ENCODE results near the gene GSTM5. TPM values are rescaled to one million over a fixed set of nuclear protein-coding genes. Genes with fewer than 3 reads are reported as not detected.

The GSTM5 gene
- total RNA-seq, 1 donor from 2014 or later, result not detected

DNA sequence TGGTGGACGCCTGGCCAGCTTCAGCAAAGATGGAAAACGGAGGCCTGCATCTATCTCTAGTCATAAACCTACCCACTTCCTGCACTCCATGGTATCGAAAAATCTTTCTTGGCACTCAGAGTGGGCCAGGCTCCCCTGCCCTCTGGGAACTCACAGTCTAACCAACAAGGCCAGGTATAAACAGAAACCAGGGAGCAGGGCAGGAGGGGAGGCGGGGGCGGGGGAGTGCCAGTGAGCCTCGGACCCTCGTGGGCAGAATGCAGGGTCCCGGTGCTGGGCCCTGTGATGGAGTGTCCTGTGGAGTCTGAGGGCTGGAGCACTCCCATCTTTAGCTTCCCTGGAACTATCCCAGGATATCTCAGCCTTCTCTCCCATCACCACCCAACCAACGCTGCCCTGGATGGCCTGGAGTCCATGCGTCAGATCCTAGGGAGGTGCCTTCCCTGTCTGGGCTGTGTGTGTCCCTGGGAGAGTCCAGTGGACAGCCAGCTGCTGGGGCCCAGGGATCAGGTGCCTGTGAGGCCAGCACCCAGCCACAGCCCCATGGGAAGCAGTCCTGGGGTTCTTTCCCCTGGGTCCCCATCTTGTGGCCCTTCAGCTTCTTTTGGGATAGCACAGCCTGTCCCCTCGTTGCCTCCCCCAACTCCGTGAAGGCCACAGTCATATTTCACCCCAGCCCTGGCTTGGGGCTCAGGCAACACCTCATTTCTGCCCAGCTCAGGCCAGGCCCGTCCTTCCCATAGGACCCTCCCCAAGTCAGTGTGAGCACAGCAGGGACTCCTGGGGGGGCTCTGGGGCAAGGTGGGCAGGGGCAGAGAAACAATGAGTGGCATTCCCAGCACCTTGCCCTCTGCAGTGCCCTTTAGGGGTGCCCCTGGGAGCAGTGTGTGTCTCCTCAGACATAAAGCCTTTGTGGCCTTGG is 52.8 kb downstream of the GSTM5 start:
- Mint-ChIP-seq H3K27ac (ENCODE audit: unreplicated experiment) (no peak overlapping the region), H3K4me1 (ENCODE audit: low read depth, unreplicated experiment) (peaks cover 11% of the 10 kb centered on the region), H3K4me3 (ENCODE audit: unreplicated experiment) (no peak overlapping the region), H3K36me3 (ENCODE audit: low read depth, unreplicated experiment) (peaks cover 7% of the 10 kb centered on the region), H3K27me3 (ENCODE audit: low read depth, unreplicated experiment) (peaks cover 34% of the 10 kb centered on the region), H3K9me3 (ENCODE audit: unreplicated experiment) (peaks cover 2% of the 10 kb centered on the region)
- Histone ChIP-seq H3K9ac (ENCODE audit: low read length) (no peak overlapping the region), H4K20me1 (ENCODE audit: insufficient read depth, low read length) (no peaks in the 10 kb centered on the region), H3K4me3 (ENCODE audit: insufficient read depth, low read depth, low read length) (no peak overlapping the region), H3K27me3 (ENCODE audit: insufficient read depth, low read length) (no peaks in the 10 kb centered on the region), H3K4me2 (ENCODE audit: low read length) (no peak overlapping the region), H3K27ac (ENCODE audit: low read depth, low read length) (no peak overlapping the region), H2AFZ (ENCODE audit: low read depth, low read length) (no peak overlapping the region), H3K79me2 (ENCODE audit: insufficient read depth, low read length) (no peaks in the 10 kb centered on the region), H3K4me1 (ENCODE audit: insufficient read depth, low read length) (peaks cover 14% of the 10 kb centered on the region), H3K9me3 (ENCODE audit: insufficient read depth, low read depth, low read length) (no peaks in the 10 kb centered on the region), H3K36me3 (ENCODE audit: insufficient read depth, low read length) (no peaks in the 10 kb centered on the region)
- DNase-seq (ENCODE audit: low read depth) (no peak), FAIRE-seq (no peak)
- no peak for TF ChIP-seq EZH2 (IDR thresholded peaks at IDR 0.05; ENCODE audit: insufficient read depth, low read length)
- TF ChIP-seq, protein P1, sequence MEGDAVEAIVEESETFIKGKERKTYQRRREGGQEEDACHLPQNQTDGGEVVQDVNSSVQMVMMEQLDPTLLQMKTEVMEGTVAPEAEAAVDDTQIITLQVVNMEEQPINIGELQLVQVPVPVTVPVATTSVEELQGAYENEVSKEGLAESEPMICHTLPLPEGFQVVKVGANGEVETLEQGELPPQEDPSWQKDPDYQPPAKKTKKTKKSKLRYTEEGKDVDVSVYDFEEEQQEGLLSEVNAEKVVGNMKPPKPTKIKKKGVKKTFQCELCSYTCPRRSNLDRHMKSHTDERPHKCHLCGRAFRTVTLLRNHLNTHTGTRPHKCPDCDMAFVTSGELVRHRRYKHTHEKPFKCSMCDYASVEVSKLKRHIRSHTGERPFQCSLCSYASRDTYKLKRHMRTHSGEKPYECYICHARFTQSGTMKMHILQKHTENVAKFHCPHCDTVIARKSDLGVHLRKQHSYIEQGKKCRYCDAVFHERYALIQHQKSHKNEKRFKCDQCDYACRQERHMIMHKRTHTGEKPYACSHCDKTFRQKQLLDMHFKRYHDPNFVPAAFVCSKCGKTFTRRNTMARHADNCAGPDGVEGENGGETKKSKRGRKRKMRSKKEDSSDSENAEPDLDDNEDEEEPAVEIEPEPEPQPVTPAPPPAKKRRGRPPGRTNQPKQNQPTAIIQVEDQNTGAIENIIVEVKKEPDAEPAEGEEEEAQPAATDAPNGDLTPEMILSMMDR (IDR thresholded peaks at IDR 0.05; ENCODE audit: insufficient read depth, low read depth, low read length), result no peak

DNA sequence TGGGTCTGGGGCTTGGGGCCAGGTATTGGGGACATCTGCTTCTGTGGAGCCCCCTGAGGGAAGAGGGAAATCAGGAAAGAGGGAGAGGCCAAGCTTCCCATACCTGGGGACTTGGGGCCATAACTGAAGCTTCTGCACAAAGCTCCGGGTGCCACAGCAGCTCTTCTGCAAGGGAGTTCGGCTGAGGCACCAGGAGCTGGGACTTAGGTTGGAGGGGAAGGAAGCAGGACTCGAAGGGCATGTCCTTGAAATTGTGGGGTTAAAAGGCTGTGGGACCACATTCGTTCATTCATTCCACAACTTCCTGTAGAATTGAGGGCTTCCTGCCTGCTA is 53.4 kb downstream of the GSTM5 start:
- H3K79me2 ChIP-seq (ENCODE audit: insufficient read depth, low read length), result no peaks in the 10 kb centered on the region
- no peaks in the 10 kb centered on the region for H3K36me3 ChIP-seq (ENCODE audit: insufficient read depth, low read length)
- Mint-ChIP-seq H3K4me3 (ENCODE audit: unreplicated experiment) (no peak overlapping the region), H3K9me3 (ENCODE audit: unreplicated experiment) (peaks cover 2% of the 10 kb centered on the region), H3K27me3 (ENCODE audit: low read depth, unreplicated experiment) (peaks cover 31% of the 10 kb centered on the region), H3K36me3 (ENCODE audit: low read depth, unreplicated experiment) (peaks cover 7% of the 10 kb centered on the region), H3K27ac (ENCODE audit: unreplicated experiment) (no peak overlapping the region), H3K4me1 (ENCODE audit: low read depth, unreplicated experiment) (peaks cover 11% of the 10 kb centered on the region)
- H2AFZ ChIP-seq (ENCODE audit: low read depth, low read length), result no peak overlapping the region
- H3K4me3 ChIP-seq (ENCODE audit: insufficient read depth, low read depth, low read length), result no peak overlapping the region
- no peaks in the 10 kb centered on the region for H3K27me3 ChIP-seq (ENCODE audit: insufficient read depth, low read length)
- H3K4me2 ChIP-seq (ENCODE audit: low read length), result no peak overlapping the region
- DNase-seq (ENCODE audit: low read depth) (no peak), FAIRE-seq (no peak)
- H3K27ac ChIP-seq (ENCODE audit: low read depth, low read length), result no peak overlapping the region
- H4K20me1 ChIP-seq (ENCODE audit: insufficient read depth, low read length), result no peaks in the 10 kb centered on the region
- TF ChIP-seq EZH2 (IDR thresholded peaks at IDR 0.05; ENCODE audit: insufficient read depth, low read length), result no peak
- TF ChIP-seq, protein P1 (IDR thresholded peaks at IDR 0.05; ENCODE audit: insufficient read depth, low read depth, low read length), result no peak
- no peaks in the 10 kb centered on the region for H3K9me3 ChIP-seq (ENCODE audit: insufficient read depth, low read depth, low read length)
- no peak overlapping the region for H3K9ac ChIP-seq (ENCODE audit: low read length)
- H3K4me1 ChIP-seq (ENCODE audit: insufficient read depth, low read length), result peaks cover 15% of the 10 kb centered on the region
